ENCODE data around the gene DLG4.

Gene DLG4

DNA sequence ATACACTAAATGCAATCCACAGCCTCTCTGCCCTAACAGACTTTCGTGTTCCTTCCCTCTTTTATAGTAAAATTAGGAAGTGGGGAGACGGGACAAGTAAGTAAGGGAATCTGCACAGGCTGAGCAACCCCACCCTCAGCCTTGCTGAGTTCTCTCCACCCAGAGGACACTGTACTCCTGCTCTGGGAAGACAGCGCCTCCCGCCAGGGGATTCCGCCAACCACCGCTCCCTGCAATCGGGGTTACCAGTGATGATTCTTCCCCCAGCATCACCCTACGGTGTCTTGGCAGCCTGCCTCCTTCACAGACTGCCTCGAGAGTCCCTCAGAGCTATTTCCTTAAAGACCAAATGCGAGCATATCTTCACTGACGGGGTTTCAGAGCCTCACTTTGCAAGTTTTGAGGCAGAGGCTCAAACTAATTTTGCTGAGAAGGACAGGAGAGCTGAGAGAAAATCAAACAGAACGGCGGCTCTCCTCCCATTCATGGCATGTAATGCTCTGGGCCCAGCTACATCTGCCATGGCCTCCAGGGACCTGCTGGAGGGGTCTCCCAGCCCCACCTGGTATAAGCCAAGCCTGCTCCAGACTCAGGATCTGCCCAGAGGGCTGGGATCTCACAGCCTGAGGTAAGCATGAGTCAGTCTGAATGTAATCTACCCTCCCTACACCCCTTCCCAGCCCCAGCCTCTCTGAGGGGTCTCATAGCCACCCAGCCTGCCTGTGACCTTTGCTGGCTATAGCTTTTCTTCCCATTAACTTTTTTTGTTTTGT is 82.3 kb downstream of the DLG4 start:
- peaks cover 5% of the 10 kb centered on the region for H3K27me3 ChIP-seq (ENCODE audit: control insufficient read depth, insufficient read depth, low read length)
- H3K9ac ChIP-seq (ENCODE audit: low read length): no peak overlapping the region
- no peaks in the 10 kb centered on the region for H3K4me1 ChIP-seq (ENCODE audit: control insufficient read depth, insufficient read depth, low read length)
- H3K36me3 ChIP-seq (ENCODE audit: control insufficient read depth, insufficient read depth, low read length): no peaks in the 10 kb centered on the region
- no peak overlapping the region for H3K4me3 ChIP-seq (ENCODE audit: low read length)
- H3K27ac ChIP-seq (ENCODE audit: low read depth, low read length): no peak overlapping the region

Data from rectal smooth muscle tissue (tissue), 1 donor.